GM23248 (cell line): ENCODE data around the gene TIPIN.

Experiments used
- EZH2 ChIP-seq: fragments of 200-600 bp; sonication (generic); IDR thresholded peaks from 2 replicates; pipeline ENCODE4 v1.6.1; 2018; ENCODE audit warnings: antibody characterized with exemption, mild to moderate bottlenecking; ENCODE audit not compliant: insufficient read depth, poor library complexity, severe bottlenecking
- EZH2phosphoT487 ChIP-seq: fragments of 200-600 bp; sonication (generic); IDR thresholded peaks from 2 replicates; pipeline ENCODE4 v1.6.1; 2018; ENCODE audit warnings: antibody characterized with exemption, moderate library complexity, mild to moderate bottlenecking, low read depth; ENCODE audit not compliant: insufficient read depth

DNA sequence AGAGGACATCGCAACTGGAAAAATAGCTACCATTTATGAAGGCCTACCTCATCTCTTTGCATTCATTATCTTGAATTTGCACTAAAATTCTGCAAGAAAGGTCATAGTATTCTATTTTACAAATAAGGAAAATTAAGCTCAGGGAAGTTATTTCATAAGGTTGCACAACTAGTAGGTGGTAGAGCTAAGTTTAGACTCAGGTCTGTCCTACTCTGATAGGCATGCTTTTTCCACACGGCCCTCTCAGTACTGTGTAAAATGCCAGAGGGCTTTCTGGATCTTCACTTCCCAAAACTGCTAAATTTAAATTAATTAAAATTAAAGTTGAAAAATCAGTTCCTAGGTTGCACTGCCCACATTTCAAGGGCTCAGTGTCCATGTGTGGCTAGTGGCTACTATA, 48.5 kb upstream of the TIPIN start:
- TF ChIP-seq EZH2 (no peak), EZH2phosphoT487 (no peak)
